ENCODE results near the gene OTULINL.

Gene OTULINL

GRCh38 chr5:14560091-14560595 lies 21.4 kb upstream of the OTULINL start:
- H3K27ac ChIP-seq (ENCODE audit: low read depth, low read length) = no peak overlapping the region

GRCh38 chr5:14561741-14562140 lies 19.9 kb upstream of the OTULINL start:
- H2AFZ ChIP-seq (ENCODE audit: insufficient read depth, low read length, poor library complexity) = no peak overlapping the region
- no peak overlapping the region for H2BK12ac ChIP-seq (ENCODE audit: low read length)
- no peak overlapping the region for H3K9ac ChIP-seq (ENCODE audit: low read length)
- no peak overlapping the region for H4K91ac ChIP-seq (ENCODE audit: low read depth, low read length)
- no peak overlapping the region for H3K27ac ChIP-seq (ENCODE audit: low read depth, low read length)
- no peak overlapping the region for H3K4ac ChIP-seq (ENCODE audit: low read depth, low read length)
- no peak overlapping the region for H4K8ac ChIP-seq (ENCODE audit: low read depth, low read length)
- H3K4me3 ChIP-seq (ENCODE audit: low read depth, low read length) = no peak overlapping the region
- no peaks in the 10 kb centered on the region for H3K36me3 ChIP-seq (ENCODE audit: control insufficient read depth in 1 of 2, insufficient read depth in 2 of 2, low read length in 2 of 2)
- H2BK5ac ChIP-seq (ENCODE audit: low read depth, low read length, poor library complexity) = no peak overlapping the region
- H4K12ac ChIP-seq (ENCODE audit: low read depth, low read length) = no peak overlapping the region
- H2AK5ac ChIP-seq (ENCODE audit: low read length) = no peak overlapping the region
- H3K9me3 ChIP-seq (ENCODE audit: insufficient read depth, low read depth, low read length) = no peaks in the 10 kb centered on the region
- H3K14ac ChIP-seq (ENCODE audit: low read length) = no peak overlapping the region
- no peak overlapping the region for H3K18ac ChIP-seq (ENCODE audit: low read length)
- H3K79me1 ChIP-seq (ENCODE audit: low read length) = no peaks in the 10 kb centered on the region
- no peak overlapping the region for H2BK120ac ChIP-seq (ENCODE audit: insufficient read depth, low read length, poor library complexity)
- DNase-seq = no peak
- no peaks in the 10 kb centered on the region for H3K4me1 ChIP-seq (ENCODE audit: control insufficient read depth in 1 of 2, insufficient read depth in 2 of 2, low read length in 2 of 2)
- no CpG with 5 or more reads among the region's 3 CpGs for WGBS (ENCODE audit: extremely low coverage, insufficient coverage, insufficient read length)
- H3K79me2 ChIP-seq (ENCODE audit: control insufficient read depth, insufficient read depth, low read length, poor library complexity) = no peaks in the 10 kb centered on the region
- H3K4me2 ChIP-seq (ENCODE audit: low read length) = no peak overlapping the region
- H3K23ac ChIP-seq (ENCODE audit: low read length) = no peak overlapping the region
- no peaks in the 10 kb centered on the region for H3K27me3 ChIP-seq (ENCODE audit: insufficient read depth, low read length)

More at GRCh38 chr5:14560091-14560595, 21.4 kb upstream of the OTULINL start:
- no peak for DNase-seq
- Histone ChIP-seq H3K9ac (ENCODE audit: low read length) (no peak overlapping the region), H3K18ac (ENCODE audit: low read length) (no peak overlapping the region), H4K91ac (ENCODE audit: low read depth, low read length) (no peak overlapping the region), H3K4me2 (ENCODE audit: low read length) (no peak overlapping the region), H3K4ac (ENCODE audit: low read depth, low read length) (no peak overlapping the region), H4K8ac (ENCODE audit: low read depth, low read length) (no peak overlapping the region), H3K4me1 (ENCODE audit: control insufficient read depth in 1 of 2, insufficient read depth in 2 of 2, low read length in 2 of 2) (no peaks in the 10 kb centered on the region), H3K14ac (ENCODE audit: low read length) (no peak overlapping the region), H3K79me2 (ENCODE audit: control insufficient read depth, insufficient read depth, low read length, poor library complexity) (no peaks in the 10 kb centered on the region), H2BK5ac (ENCODE audit: low read depth, low read length, poor library complexity) (no peak overlapping the region), H3K79me1 (ENCODE audit: low read length) (no peaks in the 10 kb centered on the region), H3K9me3 (ENCODE audit: insufficient read depth, low read depth, low read length) (no peaks in the 10 kb centered on the region), H2AK5ac (ENCODE audit: low read length) (no peak overlapping the region), H2AFZ (ENCODE audit: insufficient read depth, low read length, poor library complexity) (no peak overlapping the region), H2BK120ac (ENCODE audit: insufficient read depth, low read length, poor library complexity) (no peak overlapping the region), H2BK12ac (ENCODE audit: low read length) (no peak overlapping the region), H3K36me3 (ENCODE audit: control insufficient read depth in 1 of 2, insufficient read depth in 2 of 2, low read length in 2 of 2) (no peaks in the 10 kb centered on the region), H3K4me3 (ENCODE audit: low read depth, low read length) (no peak overlapping the region), H3K23ac (ENCODE audit: low read length) (no peak overlapping the region), H4K12ac (ENCODE audit: low read depth, low read length) (no peak overlapping the region), H3K27me3 (ENCODE audit: insufficient read depth, low read length) (no peaks in the 10 kb centered on the region)
- WGBS (ENCODE audit: extremely low coverage, insufficient coverage, insufficient read length) = no CpG with 5 or more reads among the region's 10 CpGs

DNA sequence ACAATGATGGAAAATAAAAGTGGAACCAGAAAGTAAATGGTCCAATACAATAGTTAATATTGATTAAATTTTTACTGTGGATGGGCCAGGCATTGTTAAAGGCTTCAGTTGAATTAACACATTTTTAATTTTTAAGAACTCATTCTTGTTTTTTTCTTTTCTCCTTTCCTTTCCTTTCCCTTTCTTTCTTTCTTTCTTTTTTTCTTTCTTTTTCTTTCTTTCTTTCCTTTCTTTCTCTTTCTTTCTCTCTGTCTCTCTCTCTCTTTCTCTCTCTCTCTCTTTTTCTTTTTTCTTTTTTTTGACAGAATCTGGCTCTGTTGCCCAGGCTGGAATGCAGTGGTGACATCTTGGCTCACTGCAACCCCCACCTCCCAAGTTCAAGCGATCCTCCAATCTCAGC lies 13.3 kb upstream of the OTULINL start:
- Histone ChIP-seq H3K4me3 (ENCODE audit: low read depth, low read length) (no peak overlapping the region), H3K36me3 (ENCODE audit: control insufficient read depth in 1 of 2, insufficient read depth in 2 of 2, low read length in 2 of 2) (no peaks in the 10 kb centered on the region), H3K18ac (ENCODE audit: low read length) (no peak overlapping the region), H3K4me2 (ENCODE audit: low read length) (no peak overlapping the region), H3K4me1 (ENCODE audit: control insufficient read depth in 1 of 2, insufficient read depth in 2 of 2, low read length in 2 of 2) (no peaks in the 10 kb centered on the region), H4K8ac (ENCODE audit: low read depth, low read length) (no peak overlapping the region), H2BK120ac (ENCODE audit: insufficient read depth, low read length, poor library complexity) (no peak overlapping the region), H3K27ac (ENCODE audit: low read depth, low read length) (no peak overlapping the region), H2BK5ac (ENCODE audit: low read depth, low read length, poor library complexity) (no peak overlapping the region), H3K4ac (ENCODE audit: low read depth, low read length) (no peak overlapping the region), H3K79me1 (ENCODE audit: low read length) (no peaks in the 10 kb centered on the region), H3K9ac (ENCODE audit: low read length) (no peak overlapping the region), H3K79me2 (ENCODE audit: control insufficient read depth, insufficient read depth, low read length, poor library complexity) (no peaks in the 10 kb centered on the region), H4K91ac (ENCODE audit: low read depth, low read length) (no peak overlapping the region), H4K12ac (ENCODE audit: low read depth, low read length) (no peak overlapping the region), H2AK5ac (ENCODE audit: low read length) (no peak overlapping the region), H3K27me3 (ENCODE audit: insufficient read depth, low read length) (no peaks in the 10 kb centered on the region), H2BK12ac (ENCODE audit: low read length) (no peak overlapping the region), H3K23ac (ENCODE audit: low read length) (no peak overlapping the region), H3K14ac (ENCODE audit: low read length) (no peak overlapping the region), H3K9me3 (ENCODE audit: insufficient read depth, low read depth, low read length) (no peaks in the 10 kb centered on the region), H2AFZ (ENCODE audit: insufficient read depth, low read length, poor library complexity) (no peak overlapping the region)
- no peak for DNase-seq
- no CpG with 5 or more reads among the region's 1 CpG for WGBS (ENCODE audit: extremely low coverage, insufficient coverage, insufficient read length)

DNA sequence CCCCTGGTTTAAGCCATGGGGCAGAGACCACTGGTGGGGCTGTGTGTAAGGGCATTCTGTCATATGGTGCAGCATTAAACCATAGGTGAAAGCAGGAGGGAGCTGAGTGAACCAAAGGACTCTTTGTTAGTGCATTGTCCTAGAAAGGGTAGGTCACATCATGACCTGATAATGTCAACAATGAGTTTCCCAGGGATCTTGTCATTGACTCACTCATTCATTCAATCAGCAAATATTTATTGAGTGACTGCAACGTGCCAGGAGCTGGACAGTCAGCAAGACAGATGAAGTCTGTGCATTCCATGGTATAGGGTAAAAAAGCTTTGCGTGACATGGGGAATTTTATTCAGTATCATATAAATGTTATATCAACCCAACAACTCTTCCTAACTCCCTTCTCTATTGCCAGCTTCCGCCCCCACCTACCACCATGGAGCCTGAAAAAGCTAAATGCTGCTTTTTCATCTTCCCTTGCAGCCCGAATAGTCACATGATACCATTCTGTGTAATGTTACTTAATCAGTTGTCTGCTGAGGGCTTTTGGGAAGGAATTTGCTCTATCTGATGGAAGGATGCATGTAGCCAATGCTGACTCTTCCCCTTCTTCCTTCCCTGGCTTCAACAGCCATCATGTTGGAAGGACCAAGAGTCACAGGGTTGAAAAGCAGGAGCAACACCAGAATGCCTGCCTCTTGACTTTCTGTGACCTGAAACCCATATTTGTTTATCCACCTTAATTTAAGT lies 11.5 kb upstream of the OTULINL start:
- DNase-seq = peak; percentile 47 to 81
- Histone ChIP-seq H4K91ac (ENCODE audit: low read depth, low read length) (no peak overlapping the region), H3K4me2 (ENCODE audit: low read length) (no peak overlapping the region), H3K79me2 (ENCODE audit: control insufficient read depth, insufficient read depth, low read length, poor library complexity) (no peaks in the 10 kb centered on the region), H3K79me1 (ENCODE audit: low read length) (no peaks in the 10 kb centered on the region), H2BK5ac (ENCODE audit: low read depth, low read length, poor library complexity) (no peak overlapping the region), H2BK120ac (ENCODE audit: insufficient read depth, low read length, poor library complexity) (no peak overlapping the region), H3K27ac (ENCODE audit: low read depth, low read length) (no peak overlapping the region), H2AFZ (ENCODE audit: insufficient read depth, low read length, poor library complexity) (no peak overlapping the region), H3K18ac (ENCODE audit: low read length) (no peak overlapping the region), H4K8ac (ENCODE audit: low read depth, low read length) (no peak overlapping the region), H3K9me3 (ENCODE audit: insufficient read depth, low read depth, low read length) (no peaks in the 10 kb centered on the region), H3K9ac (ENCODE audit: low read length) (no peak overlapping the region), H4K12ac (ENCODE audit: low read depth, low read length) (no peak overlapping the region), H3K14ac (ENCODE audit: low read length) (no peak overlapping the region), H3K4ac (ENCODE audit: low read depth, low read length) (no peak overlapping the region), H3K23ac (ENCODE audit: low read length) (no peak overlapping the region), H3K27me3 (ENCODE audit: insufficient read depth, low read length) (no peaks in the 10 kb centered on the region), H2AK5ac (ENCODE audit: low read length) (no peak overlapping the region), H3K4me3 (ENCODE audit: low read depth, low read length) (no peak overlapping the region), H2BK12ac (ENCODE audit: low read length) (no peak overlapping the region), H3K4me1 (ENCODE audit: control insufficient read depth in 1 of 2, insufficient read depth in 2 of 2, low read length in 2 of 2) (no peaks in the 10 kb centered on the region), H3K36me3 (ENCODE audit: control insufficient read depth in 1 of 2, insufficient read depth in 2 of 2, low read length in 2 of 2) (no peaks in the 10 kb centered on the region)
- no CpG with 5 or more reads among the region's 4 CpGs for WGBS (ENCODE audit: extremely low coverage, insufficient coverage, insufficient read length)

Measured in trophoblast cell (in vitro differentiated cells and primary cell).